GM21360 (cell line): ENCODE results near the gene CADM4.
A peak's percentile ranks its signal among the peaks of the same experiment; 100 is the strongest.
"Not testable (repeated sequence)": the region's sequence is repeated elsewhere in the genome, so short reads cannot be mapped to it uniquely, and the experiment has no call there.

ENCODE experiments used
- ATAC-seq: cut with Tn5 transposase; IDR thresholded peaks from one replicate; pipeline ENCODE4 v1.9.1; 2021; ENCODE audit warnings: mild to moderate bottlenecking, moderate library complexity; ENCODE audit not compliant: unreplicated experiment

CADM4 gene

DNA sequence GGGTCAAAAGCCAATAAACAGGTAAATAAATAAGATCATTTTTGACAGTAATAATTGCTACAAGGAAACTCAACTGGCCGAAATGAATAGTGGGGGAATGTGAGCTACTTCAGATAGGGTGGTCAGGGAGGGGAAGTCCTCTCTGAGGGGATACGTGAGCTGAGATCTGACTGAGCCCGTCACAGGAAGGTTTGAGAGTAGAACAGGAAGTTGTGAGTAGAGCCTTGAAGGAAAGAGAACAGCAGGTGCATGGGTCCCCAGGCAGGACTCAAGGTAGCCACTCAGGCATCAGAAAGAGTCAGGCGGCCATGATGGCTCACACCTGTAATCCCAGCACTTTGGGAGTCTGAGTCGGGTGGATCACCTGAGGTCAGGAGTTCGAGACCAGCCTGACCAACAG lies 50.0 kb downstream of the CADM4 start:
- ATAC-seq = no peak

DNA sequence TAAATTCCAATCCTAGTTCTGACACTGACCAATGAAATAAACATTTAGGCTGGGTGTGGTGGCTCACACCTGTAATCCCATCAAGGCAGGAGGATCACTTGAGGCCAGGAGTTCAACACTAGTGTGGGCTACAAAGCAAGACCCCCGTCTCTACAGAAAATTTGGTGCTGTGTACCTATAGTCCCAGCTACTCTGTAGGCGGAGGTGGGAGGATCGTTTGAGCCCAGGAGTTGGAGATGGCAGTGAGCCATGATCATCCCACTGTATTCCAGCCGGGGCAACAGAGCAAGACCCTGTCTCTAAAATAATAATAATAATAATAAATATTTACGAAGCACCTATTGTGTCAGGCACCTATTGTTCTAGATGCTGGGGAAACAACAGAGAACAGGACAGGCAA lies 50.4 kb downstream of the CADM4 start:
- no peak for ATAC-seq

- not testable (repeated sequence) for ATAC-seq
Observed at GRCh38 chr19:43587029-43587428, 52.6 kb downstream of the CADM4 start.

DNA sequence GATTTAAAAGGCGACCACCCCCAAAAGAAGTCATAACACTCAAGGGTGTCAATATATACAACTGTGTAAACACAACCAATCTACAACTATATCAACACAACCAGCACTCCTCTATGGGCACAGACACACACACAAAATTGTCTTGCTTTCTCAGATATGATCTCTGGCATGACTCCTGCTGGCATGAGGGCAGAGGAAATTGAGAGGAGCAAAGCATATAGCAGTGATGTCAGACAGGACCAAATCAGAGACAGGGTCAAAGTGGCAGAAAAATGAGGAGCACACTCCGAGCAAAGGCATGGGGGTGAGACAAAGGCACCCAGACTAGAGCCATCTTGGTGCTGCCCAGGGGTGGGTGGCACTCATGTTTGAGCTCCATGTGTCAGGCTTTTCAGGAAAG lies 53.3 kb downstream of the CADM4 start:
- ATAC-seq = no peak

- no peak for ATAC-seq
Observed at GRCh38 chr19:43584484-43584883, 55.2 kb downstream of the CADM4 start.

DNA sequence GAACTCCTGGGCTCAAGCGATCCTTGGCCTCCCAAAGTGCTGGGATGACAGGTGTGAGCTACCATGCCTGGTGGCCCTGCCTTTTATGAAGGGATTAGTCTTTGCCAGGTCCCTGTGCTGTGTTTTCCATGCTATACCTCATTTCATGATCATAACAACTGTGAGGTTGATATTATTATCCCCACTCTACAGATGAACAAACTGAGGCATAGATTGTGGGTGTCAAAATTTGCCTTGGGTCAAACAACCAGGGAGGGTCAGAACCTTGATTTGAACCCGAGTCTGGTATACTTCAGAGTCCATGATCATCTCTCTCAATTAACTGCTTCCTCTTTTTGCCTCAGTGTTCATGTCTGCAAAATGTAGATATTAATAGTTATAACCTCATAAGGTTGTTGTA lies 57.2 kb downstream of the CADM4 start:
- no peak for ATAC-seq

DNA sequence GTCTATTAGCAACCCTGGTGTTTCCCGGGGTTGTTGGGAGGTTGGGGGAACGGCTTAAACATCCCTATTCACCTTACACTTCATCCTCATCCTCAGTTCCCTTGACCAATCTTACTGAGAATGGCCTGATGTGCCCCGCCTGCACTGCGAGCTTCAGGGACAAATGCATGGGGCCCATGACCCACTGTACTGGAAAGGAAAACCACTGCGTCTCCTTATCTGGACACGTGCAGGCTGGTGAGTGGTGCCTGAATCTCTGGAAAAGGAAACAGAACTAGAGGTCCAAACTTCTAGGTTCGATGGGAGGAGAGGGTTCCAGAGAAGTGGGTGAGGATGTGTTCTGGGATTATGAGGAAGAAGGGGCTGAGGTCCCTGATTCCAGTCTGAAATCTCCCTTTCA lies 58.2 kb downstream of the CADM4 start:
- ATAC-seq = no peak

DNA sequence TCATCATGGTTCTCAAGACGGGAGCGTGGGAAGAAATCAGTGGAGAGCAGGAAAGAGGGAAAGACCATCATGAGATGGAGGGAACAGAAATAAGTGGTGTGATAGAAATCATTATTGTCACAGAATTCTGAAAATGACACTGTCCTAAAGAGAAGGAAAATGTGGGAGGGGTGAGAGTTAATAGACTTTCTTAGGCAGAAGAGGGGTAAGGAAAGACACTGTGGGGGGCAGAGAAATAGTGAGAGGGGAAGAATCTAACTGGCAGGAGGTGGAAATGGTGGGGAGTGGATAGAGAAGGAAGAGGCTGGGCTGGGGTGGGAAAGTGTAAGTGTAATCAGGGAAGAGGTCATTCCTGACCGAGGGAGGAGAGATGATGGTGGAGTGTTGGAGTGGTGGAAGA lies 60.9 kb downstream of the CADM4 start:
- ATAC-seq = no peak

DNA sequence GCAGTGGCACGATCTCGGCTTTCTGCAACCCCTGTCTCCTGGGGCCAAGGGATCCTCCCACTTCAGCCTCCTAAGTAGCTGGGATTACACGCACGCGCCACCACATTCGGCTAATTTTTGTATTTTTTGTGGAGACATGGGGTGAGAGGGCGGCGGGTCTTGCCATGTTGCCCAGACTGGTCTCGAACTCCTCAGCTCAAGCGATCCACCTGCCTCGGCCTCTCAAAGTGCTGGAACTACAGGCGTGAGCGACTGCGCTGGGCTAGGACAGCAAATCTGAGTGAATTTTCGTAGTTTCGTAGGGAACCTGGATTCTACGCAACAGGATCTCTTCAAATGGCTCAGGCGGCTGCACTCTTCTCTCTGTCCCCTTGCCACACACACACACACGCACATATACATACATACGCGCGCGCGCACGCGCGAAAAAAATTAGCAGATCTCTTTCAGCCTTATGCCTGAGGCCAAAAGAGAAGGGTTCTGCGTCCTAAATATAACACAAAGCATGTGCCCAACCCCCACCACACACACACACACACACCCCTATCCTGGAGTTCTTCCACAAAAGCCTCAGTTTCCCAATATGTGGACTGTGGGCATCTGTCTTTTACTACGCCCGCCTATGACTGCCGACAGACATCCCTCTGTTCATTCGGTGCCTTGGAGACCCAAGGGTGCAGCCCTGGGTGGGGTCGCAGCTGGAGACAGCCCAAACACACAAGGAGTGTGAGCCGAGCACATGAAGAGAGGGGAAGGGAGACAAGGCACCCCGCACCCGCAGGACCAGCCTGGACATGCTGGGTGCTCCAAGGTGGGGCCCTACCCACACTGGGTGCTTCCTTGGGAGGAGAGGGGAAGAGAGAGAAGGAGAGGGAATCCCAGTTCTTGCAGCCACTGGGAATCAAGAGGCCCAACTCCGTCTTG lies 63.4 kb downstream of the CADM4 start:
- no peak for ATAC-seq

GRCh38 chr19:43575156-43575950 lies 64.3 kb downstream of the CADM4 start, which contains the start of the genes PINLYP and XRCC1:
PINLYP (plus strand) TSS chr19:43575801; CDS start chr19:43577192, 1,391 bp downstream.
XRCC1 (minus strand) TSS chr19:43575527; CDS start chr19:43575458, 69 bp downstream.
- peak; percentile 96 for ATAC-seq

DNA sequence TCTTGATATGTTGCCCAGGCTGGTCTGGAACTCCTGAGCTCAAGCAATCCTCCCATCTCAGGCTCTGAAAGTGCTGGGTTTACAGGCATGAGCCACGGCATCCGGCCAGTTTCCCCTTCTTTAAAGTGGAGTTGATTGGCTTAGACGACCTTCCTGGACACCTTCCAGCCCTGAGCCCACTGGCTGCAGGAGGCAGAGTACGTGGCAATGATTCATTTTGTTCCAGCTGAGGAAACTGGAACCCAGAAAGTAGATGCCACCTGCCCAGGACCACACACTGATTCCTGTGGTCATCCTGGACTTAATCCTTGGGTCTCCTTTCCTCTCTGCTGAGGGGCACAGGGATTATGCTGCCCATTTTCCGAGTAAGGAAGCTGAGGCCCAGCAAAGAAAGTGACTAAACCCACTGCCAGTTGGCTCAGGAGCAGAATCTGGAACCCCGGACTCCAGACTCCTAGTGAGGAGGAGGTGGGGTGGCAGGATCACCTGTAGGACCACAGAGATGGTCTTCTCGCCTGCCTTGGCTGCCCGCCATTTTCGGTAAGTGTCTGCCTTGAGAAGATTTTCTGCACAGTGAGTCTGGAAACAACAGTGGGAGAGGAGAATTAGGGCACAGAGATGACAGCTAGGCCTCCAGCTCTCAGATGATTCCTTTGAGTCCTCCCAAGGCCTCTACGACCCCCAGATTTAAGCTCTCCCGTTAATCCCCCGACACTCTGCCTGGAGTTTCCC lies 65.1 kb downstream of the CADM4 start:
- ATAC-seq = no peak
